Neural progenitor cell (in vitro differentiated cells): ENCODE measurements around the gene UBE2R2.

Experiments used
- EZH2 ChIP-seq: fragments of 200-600 bp; sonication (generic); IDR thresholded peaks from 2 replicates; pipeline ENCODE4 v1.6.1; 2017; ENCODE audit warnings: antibody characterized with exemption, mild to moderate bottlenecking, moderate library complexity
- TF ChIP-seq, protein P1 (sequence below): fragments of 200-600 bp; sonication (generic); IDR thresholded peaks from 2 replicates; pipeline ENCODE4 v1.5.1; 2017; ENCODE audit warnings: antibody characterized with exemption, mild to moderate bottlenecking

DNA sequence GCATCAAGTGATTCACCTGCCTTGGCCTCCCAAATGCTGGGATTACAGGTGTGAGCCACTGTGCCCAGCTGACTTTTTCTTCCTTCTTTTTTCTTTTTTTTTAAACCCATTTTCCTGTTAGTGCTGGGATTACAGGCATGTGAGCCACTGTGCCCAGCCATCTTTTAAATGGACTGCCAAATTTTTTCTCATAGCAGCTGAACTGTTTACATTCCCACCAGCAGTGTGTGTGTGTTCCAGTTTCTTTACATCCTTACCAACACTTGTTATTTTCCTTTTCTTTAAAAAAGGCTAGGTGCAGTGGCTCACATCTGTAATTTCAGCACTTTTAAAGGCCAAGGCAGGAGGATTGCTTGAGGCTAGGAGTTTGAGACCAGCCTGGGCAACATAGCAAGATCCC lies 76.9 kb downstream of the UBE2R2 start:
- TF ChIP-seq, protein P1, sequence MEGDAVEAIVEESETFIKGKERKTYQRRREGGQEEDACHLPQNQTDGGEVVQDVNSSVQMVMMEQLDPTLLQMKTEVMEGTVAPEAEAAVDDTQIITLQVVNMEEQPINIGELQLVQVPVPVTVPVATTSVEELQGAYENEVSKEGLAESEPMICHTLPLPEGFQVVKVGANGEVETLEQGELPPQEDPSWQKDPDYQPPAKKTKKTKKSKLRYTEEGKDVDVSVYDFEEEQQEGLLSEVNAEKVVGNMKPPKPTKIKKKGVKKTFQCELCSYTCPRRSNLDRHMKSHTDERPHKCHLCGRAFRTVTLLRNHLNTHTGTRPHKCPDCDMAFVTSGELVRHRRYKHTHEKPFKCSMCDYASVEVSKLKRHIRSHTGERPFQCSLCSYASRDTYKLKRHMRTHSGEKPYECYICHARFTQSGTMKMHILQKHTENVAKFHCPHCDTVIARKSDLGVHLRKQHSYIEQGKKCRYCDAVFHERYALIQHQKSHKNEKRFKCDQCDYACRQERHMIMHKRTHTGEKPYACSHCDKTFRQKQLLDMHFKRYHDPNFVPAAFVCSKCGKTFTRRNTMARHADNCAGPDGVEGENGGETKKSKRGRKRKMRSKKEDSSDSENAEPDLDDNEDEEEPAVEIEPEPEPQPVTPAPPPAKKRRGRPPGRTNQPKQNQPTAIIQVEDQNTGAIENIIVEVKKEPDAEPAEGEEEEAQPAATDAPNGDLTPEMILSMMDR: no peak
- TF ChIP-seq EZH2: no peak
